Loucy (cell line): ENCODE data around the gene EXD1.

Experiments used
- H2AFZ ChIP-seq: fragments of 200-600 bp; sonication (generic); 2 replicates; pipeline ENCODE4 v1.6.0; 2016; ENCODE audit warnings: antibody characterized with exemption, mild to moderate bottlenecking, low read length, moderate library complexity
- H3F3A ChIP-seq: fragments of 200-600 bp; 2 replicates; pipeline ENCODE4 v1.6.0; 2016; ENCODE audit warnings: antibody characterized with exemption, low read depth, mild to moderate bottlenecking
- H3K27me3 ChIP-seq: fragments of 200-600 bp; sonication (generic); 2 replicates; pipeline ENCODE4 v1.6.1; 2014; ENCODE audit warnings: low read length, mild to moderate bottlenecking; ENCODE audit not compliant: insufficient read depth, poor library complexity, severe bottlenecking
- H3K36me3 ChIP-seq: fragments of 200-600 bp; sonication (generic); 2 replicates; pipeline ENCODE4 v1.6.1; 2016; ENCODE audit warnings: low read length; ENCODE audit not compliant: insufficient read depth
- H3K4me1 ChIP-seq: fragments of 200-600 bp; sonication (generic); 2 replicates; pipeline ENCODE4 v1.5.1; 2014; ENCODE audit warnings: low read length, mild to moderate bottlenecking; ENCODE audit not compliant: insufficient read depth, poor library complexity, severe bottlenecking
- H3K4me2 ChIP-seq: fragments of 200-600 bp; sonication (generic); 2 replicates; pipeline ENCODE4 v1.6.0; 2014; ENCODE audit warnings: antibody characterized with exemption, low read length, low read depth, mild to moderate bottlenecking; ENCODE audit not compliant: poor library complexity, severe bottlenecking
- H3K4me3 ChIP-seq: fragments of 200-600 bp; sonication (generic); 2 replicates; pipeline ENCODE4 v1.5.1; 2014; ENCODE audit warnings: low read length, mild to moderate bottlenecking, mixed read lengths; ENCODE audit not compliant: poor library complexity, severe bottlenecking
- H3K79me2 ChIP-seq: fragments of 200-600 bp; sonication (generic); 2 replicates; pipeline ENCODE4 v1.6.1; 2014; ENCODE audit warnings: low read length; ENCODE audit not compliant: insufficient read depth
- H3K9ac ChIP-seq: fragments of 200-600 bp; sonication (generic); 2 replicates; pipeline ENCODE4 v1.6.0; 2014; ENCODE audit warnings: mild to moderate bottlenecking, low read depth, low read length, moderate library complexity; ENCODE audit not compliant: poor library complexity, severe bottlenecking
- H3K9me2 ChIP-seq: fragments of 200-600 bp; sonication (generic); replicated peaks from 2 replicates; pipeline ENCODE4 v1.6.1; 2016; ENCODE audit warnings: low read depth, low read length, mixed read lengths
- H3K9me3 ChIP-seq: fragments of 200-600 bp; sonication (generic); 2 replicates; pipeline ENCODE4 v1.6.1; 2014; ENCODE audit warnings: mild to moderate bottlenecking, antibody characterized with exemption, low read length, low read depth; ENCODE audit not compliant: insufficient read depth
- H4K20me1 ChIP-seq: fragments of 200-600 bp; sonication (generic); 2 replicates; pipeline ENCODE4 v1.6.0; 2014; ENCODE audit warnings: antibody characterized with exemption, low read length, mild to moderate bottlenecking; ENCODE audit not compliant: insufficient read depth, poor library complexity, severe bottlenecking
- EZH2phosphoT487 ChIP-seq: fragments of 200-600 bp; IDR thresholded peaks from 2 replicates; pipeline ENCODE4 v1.6.1; 2018; ENCODE audit warnings: antibody characterized with exemption, mild to moderate bottlenecking, moderate library complexity, borderline replicate concordance
- TF ChIP-seq, protein P1 (sequence below): fragments of 200-600 bp; sonication (generic); conservative IDR thresholded peaks from 2 replicates; pipeline ENCODE4 v1.5.1; 2014; ENCODE audit warnings: mild to moderate bottlenecking, antibody characterized with exemption, low read length

EXD1 gene

DNA sequence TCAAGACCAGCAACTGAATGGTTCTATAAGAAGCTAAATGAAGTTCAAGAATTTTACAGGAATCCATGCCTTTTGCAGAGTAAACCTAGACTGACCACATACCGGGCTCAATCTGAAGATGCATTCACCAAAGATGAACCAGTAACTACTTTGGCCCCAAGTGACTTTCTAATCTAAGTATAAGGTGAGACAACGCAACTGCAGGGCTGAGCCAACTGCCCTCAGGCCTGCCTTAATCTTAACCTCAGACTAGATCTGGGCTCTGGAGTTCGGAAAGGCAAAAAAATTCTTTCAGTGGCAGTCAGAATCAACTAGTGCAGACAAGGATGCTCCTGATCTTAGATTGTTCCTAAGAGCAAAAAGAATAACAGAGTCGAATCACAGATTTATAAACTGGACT, 48.3 kb downstream of the EXD1 start:
- H3K4me3 ChIP-seq: no peak overlapping the region
- H3K4me1 ChIP-seq: no peaks in the 10 kb centered on the region
- no peaks in the 10 kb centered on the region for H3K9me3 ChIP-seq
- no peaks in the 10 kb centered on the region for H3F3A ChIP-seq
- no peaks in the 10 kb centered on the region for H3K27me3 ChIP-seq
- no peak overlapping the region for H3K9ac ChIP-seq
- no peaks in the 10 kb centered on the region for H3K36me3 ChIP-seq
- no peaks in the 10 kb centered on the region for H3K9me2 ChIP-seq
- peak overlapping the region; percentile 48 for H2AFZ ChIP-seq
- no peaks in the 10 kb centered on the region for H3K79me2 ChIP-seq
- H4K20me1 ChIP-seq: no peaks in the 10 kb centered on the region
- H3K4me2 ChIP-seq: no peak overlapping the region
- TF ChIP-seq, protein P1, sequence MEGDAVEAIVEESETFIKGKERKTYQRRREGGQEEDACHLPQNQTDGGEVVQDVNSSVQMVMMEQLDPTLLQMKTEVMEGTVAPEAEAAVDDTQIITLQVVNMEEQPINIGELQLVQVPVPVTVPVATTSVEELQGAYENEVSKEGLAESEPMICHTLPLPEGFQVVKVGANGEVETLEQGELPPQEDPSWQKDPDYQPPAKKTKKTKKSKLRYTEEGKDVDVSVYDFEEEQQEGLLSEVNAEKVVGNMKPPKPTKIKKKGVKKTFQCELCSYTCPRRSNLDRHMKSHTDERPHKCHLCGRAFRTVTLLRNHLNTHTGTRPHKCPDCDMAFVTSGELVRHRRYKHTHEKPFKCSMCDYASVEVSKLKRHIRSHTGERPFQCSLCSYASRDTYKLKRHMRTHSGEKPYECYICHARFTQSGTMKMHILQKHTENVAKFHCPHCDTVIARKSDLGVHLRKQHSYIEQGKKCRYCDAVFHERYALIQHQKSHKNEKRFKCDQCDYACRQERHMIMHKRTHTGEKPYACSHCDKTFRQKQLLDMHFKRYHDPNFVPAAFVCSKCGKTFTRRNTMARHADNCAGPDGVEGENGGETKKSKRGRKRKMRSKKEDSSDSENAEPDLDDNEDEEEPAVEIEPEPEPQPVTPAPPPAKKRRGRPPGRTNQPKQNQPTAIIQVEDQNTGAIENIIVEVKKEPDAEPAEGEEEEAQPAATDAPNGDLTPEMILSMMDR: no peak
- no peak for TF ChIP-seq EZH2phosphoT487

DNA sequence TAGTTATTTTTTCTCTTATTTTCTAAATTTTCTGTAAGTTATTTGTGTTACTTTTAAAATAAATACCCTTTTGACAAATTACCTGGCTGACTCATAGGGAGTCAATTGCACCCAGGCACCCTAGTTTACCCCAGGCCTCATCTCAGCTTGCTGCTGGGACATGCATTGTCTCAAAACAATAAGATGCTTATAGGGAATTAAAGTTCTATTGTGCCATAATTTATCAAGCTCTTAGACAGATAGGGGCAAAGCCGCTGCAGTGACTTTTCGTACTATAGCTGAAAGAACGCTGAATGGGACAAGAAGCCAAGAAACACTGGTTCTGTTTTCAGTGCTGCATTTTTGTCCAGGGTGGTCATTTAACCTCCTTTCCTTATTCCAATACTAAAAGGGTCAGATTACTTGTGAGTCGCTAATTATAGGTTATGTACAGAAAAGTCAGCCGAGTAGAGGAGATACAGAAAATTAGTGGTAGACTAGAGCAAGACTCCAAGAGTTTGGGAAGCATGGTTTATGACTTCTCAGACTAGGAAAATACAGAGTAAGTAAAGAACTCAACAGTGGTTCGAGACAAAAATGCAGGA, 50.3 kb downstream of the EXD1 start:
- no peaks in the 10 kb centered on the region for H3K9me2 ChIP-seq
- no peaks in the 10 kb centered on the region for H3K79me2 ChIP-seq
- H4K20me1 ChIP-seq: no peaks in the 10 kb centered on the region
- no peak overlapping the region for H3K9ac ChIP-seq
- no peaks in the 10 kb centered on the region for H3K36me3 ChIP-seq
- H3K4me1 ChIP-seq: no peaks in the 10 kb centered on the region
- no peaks in the 10 kb centered on the region for H3F3A ChIP-seq
- no peak overlapping the region for H3K4me3 ChIP-seq
- TF ChIP-seq, protein P1: no peak
- no peak for TF ChIP-seq EZH2phosphoT487
- no peak overlapping the region for H3K4me2 ChIP-seq
- no peaks in the 10 kb centered on the region for H3K9me3 ChIP-seq
- no peaks in the 10 kb centered on the region for H3K27me3 ChIP-seq
- no peak overlapping the region for H2AFZ ChIP-seq

DNA sequence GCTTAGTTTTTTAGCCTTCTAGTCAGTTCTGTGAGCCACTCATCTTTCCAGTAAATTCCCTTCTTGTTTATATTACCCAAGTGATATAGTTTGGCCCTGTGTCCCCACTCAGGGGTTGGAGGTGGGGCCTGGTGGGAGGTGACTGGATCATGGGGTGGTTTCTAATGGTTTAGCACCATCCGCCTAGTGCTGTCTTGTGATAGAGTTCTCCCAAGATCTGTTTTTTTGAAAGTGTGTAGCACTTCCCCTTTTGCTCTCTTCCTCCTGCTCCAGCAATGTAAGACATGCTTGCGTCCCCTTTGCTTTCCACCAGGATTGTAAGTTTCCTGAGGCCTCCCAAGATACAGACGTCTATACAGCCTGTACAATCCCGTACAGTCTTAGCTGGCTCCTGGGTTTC, 60.8 kb downstream of the EXD1 start:
- Histone ChIP-seq H3K79me2 (no peaks in the 10 kb centered on the region), H2AFZ (no peak overlapping the region), H3F3A (no peaks in the 10 kb centered on the region), H3K9me2 (no peaks in the 10 kb centered on the region), H3K4me1 (no peaks in the 10 kb centered on the region), H3K9ac (no peak overlapping the region), H3K27me3 (no peaks in the 10 kb centered on the region), H3K4me2 (no peak overlapping the region), H3K9me3 (no peaks in the 10 kb centered on the region), H3K4me3 (no peak overlapping the region), H4K20me1 (no peaks in the 10 kb centered on the region), H3K36me3 (no peaks in the 10 kb centered on the region)
- no peak for TF ChIP-seq EZH2phosphoT487
- TF ChIP-seq, protein P1: no peak
